Breast epithelium (tissue), 4 donors: ENCODE measurements around the gene ATP10B. TPM values are rescaled to one million over a fixed set of nuclear protein-coding genes. Genes with fewer than 3 reads are reported as not detected.

Experiments
- DNase-seq, 2 donors: peaks; one replicate each; pipeline ENCODE4 v3.0.0-alpha.2; 2019; ENCODE audit warnings: low spot score in 2 of 2
- H3K27ac ChIP-seq, 2 donors: fragments of 200-600 bp; sonication (generic) in 1 of 2; one replicate each; pipeline ENCODE4 v1.5.1; 2016 to 2019; ENCODE audit warnings: mild to moderate bottlenecking in 1 of 2
- H3K27me3 ChIP-seq, 2 donors: fragments of 200-600 bp; sonication (generic) in 1 of 2; one replicate each; pipeline versions ENCODE4 v1.5.1 to v1.6.0; 2017 to 2019; ENCODE audit warnings: control low read depth in 1 of 2, mild to moderate bottlenecking in 1 of 2
- H3K36me3 ChIP-seq: fragments of 200-600 bp; one replicate; pipeline ENCODE4 v1.5.1; 2019
- H3K4me1 ChIP-seq, 2 donors: fragments of 200-600 bp; sonication (generic); one replicate each; pipeline ENCODE4 v1.5.1; 2016 to 2019; ENCODE audit warnings: control low read depth in 1 of 2
- H3K4me3 ChIP-seq, 3 donors: fragments of 200-600 bp; sonication (generic); 1 replicate in 2 of 3; 2 replicates in 1 of 3; pipeline ENCODE4 v1.5.1; 2016 to 2019; ENCODE audit warnings: mild to moderate bottlenecking in 3 of 3, moderate library complexity in 2 of 3
- H3K9me3 ChIP-seq, 2 donors: fragments of 200-600 bp; sonication (generic) in 1 of 2; one replicate each; pipeline ENCODE4 v1.5.1; 2016 to 2019; ENCODE audit warnings: control low read depth in 1 of 2
- POLR2A ChIP-seq: fragments of 450-650 bp; IDR thresholded peaks from one replicate; pipeline ENCODE4 v1.6.1; 2016; ENCODE audit warnings: antibody characterized with exemption, mild to moderate bottlenecking, moderate library complexity
- POLR2AphosphoS5 ChIP-seq, 3 donors: sonication (generic); formaldehyde crosslinking; IDR thresholded peaks; one replicate each; pipeline ENCODE4 v1.6.1; 2017; ENCODE audit warnings: antibody characterized with exemption in 3 of 3
- intact Hi-C: fragments of 100-400 bp; cut with DNase I; formaldehyde crosslinking; loops from one replicate; pipeline ENCODE4 v1.15.1; 2023; ENCODE audit warnings: low total_unique reads
- total RNA-seq, 3 donors: library from RNA; depleted of rRNA; stranded (reverse); fragments of >200 nt; gene quantifications; one replicate each; pipeline ENCODE4 v1.1.0, GENCODE V29; 2016
- TF ChIP-seq, protein P1 (sequence below), 3 donors: fragments of 450-650 bp; IDR thresholded peaks; one replicate each; pipeline ENCODE4 v1.5.1; 2016 to 2017; ENCODE audit warnings: antibody characterized with exemption in 3 of 3, mild to moderate bottlenecking in 3 of 3, moderate library complexity in 3 of 3

ATP10B gene
- total RNA-seq, 3 donors from 2014 or later: under 0.01 to 2.9 TPM; not detected in 1

DNA sequence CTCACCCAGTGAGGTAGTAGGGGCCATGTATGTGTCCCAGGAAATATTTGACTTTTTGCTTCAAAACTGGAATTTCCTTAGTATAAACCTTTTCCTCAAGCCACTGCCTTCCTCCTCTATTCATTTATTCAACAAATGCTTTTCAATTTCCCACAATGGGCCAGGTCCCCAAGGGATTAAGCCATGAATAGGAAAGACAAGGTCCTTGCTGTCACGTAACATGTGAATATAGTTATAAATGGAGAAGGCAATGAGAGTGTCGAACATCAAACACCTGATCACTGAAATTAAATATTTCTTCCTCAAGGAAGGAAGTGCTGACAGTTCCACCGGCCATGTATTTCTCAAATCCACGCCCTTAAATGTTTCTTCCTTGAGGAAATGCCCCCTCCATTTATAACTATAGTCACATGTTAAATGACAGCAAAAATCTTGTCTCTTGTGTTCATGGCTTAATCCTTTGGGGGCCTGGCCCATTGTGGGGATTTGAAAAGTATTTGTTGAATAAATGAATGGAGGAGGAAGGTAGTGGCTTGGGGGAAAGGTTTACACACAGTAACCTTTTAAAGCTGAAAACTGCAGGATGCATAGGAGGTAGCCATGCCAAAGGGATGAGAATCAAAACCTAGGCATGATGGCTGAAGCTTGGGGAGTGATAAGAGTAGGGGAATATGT lies 284.8 kb downstream of the ATP10B start:
- intact Hi-C loops: no loop called here
- H3K4me3 ChIP-seq: no peak overlapping the region
- no peaks in the 10 kb centered on the region for H3K36me3 ChIP-seq
- no peak for DNase-seq
- H3K27ac ChIP-seq: no peak overlapping the region
- no peaks in the 10 kb centered on the region for H3K4me1 ChIP-seq
- no peaks in the 10 kb centered on the region for H3K27me3 ChIP-seq
- no peaks in the 10 kb centered on the region for H3K9me3 ChIP-seq
- TF ChIP-seq, protein P1, sequence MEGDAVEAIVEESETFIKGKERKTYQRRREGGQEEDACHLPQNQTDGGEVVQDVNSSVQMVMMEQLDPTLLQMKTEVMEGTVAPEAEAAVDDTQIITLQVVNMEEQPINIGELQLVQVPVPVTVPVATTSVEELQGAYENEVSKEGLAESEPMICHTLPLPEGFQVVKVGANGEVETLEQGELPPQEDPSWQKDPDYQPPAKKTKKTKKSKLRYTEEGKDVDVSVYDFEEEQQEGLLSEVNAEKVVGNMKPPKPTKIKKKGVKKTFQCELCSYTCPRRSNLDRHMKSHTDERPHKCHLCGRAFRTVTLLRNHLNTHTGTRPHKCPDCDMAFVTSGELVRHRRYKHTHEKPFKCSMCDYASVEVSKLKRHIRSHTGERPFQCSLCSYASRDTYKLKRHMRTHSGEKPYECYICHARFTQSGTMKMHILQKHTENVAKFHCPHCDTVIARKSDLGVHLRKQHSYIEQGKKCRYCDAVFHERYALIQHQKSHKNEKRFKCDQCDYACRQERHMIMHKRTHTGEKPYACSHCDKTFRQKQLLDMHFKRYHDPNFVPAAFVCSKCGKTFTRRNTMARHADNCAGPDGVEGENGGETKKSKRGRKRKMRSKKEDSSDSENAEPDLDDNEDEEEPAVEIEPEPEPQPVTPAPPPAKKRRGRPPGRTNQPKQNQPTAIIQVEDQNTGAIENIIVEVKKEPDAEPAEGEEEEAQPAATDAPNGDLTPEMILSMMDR (IDR thresholded peaks at IDR 0.05): no peak
- TF ChIP-seq POLR2A (no peak), POLR2AphosphoS5 (IDR thresholded peaks at IDR 0.05) (no peak)

DNA sequence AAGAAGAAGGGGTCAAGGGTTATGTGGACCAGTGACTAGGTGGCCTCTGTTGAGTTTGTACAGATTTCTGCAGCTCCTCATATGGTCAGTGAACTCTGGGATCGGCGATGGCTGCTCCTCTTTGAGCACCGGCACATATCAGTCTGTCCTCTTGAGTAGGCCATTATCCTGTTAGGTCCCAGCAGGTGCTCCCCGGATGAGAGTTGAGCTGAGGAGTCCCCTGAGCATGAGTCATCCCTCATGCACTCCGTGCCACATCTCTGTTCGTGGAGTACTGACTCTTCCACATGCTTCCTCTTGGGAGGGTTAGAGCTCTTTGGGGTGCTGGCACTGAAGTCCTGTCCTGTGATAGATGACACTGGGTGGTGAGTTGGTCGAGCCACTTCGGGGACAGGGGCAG lies 286.6 kb downstream of the ATP10B start:
- Histone ChIP-seq H3K27ac (no peak overlapping the region), H3K9me3 (no peaks in the 10 kb centered on the region), H3K36me3 (no peaks in the 10 kb centered on the region), H3K4me1 (no peaks in the 10 kb centered on the region), H3K4me3 (no peak overlapping the region), H3K27me3 (no peaks in the 10 kb centered on the region)
- TF ChIP-seq, protein P1 (IDR thresholded peaks at IDR 0.05): no peak
- no peak for TF ChIP-seq POLR2AphosphoS5 (IDR thresholded peaks at IDR 0.05)
- intact Hi-C loops: no loop called here
- no peak for DNase-seq

DNA sequence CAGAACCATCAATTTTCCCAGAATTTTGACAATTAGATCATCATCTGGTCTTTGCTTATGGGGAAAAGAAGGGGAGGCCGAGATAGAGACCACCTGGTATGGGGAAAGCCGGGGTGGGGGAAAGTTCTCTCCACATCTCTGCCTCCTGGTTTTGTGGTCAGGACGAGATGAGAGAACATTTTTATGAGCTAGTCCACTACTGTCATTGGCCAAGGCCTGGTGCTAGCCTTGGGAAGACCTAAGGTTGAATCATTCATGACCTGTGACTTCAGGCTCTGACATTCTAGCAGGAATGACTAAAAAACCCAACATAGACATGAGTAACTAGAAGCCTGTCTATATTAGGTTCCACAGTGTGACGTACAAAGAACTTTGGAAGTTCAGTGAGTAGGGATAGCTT lies 295.2 kb downstream of the ATP10B start:
- Histone ChIP-seq H3K27me3 (no peaks in the 10 kb centered on the region), H3K27ac (no peak overlapping the region), H3K4me1 (no peaks in the 10 kb centered on the region), H3K36me3 (no peaks in the 10 kb centered on the region), H3K4me3 (no peak overlapping the region), H3K9me3 (no peaks in the 10 kb centered on the region)
- no peak for DNase-seq
- TF ChIP-seq, protein P1 (IDR thresholded peaks at IDR 0.05): no peak
- TF ChIP-seq POLR2AphosphoS5 (IDR thresholded peaks at IDR 0.05): no peak
- TF ChIP-seq POLR2A: no peak
- intact Hi-C loops: no loop called here

GRCh38 chr5:160555971-160556631 lies 295.9 kb downstream of the ATP10B start:
- Histone ChIP-seq H3K4me3 (no peak overlapping the region), H3K27ac (no peak overlapping the region), H3K9me3 (no peaks in the 10 kb centered on the region), H3K36me3 (no peaks in the 10 kb centered on the region), H3K4me1 (no peaks in the 10 kb centered on the region), H3K27me3 (no peaks in the 10 kb centered on the region)
- intact Hi-C loops: no loop called here
- TF ChIP-seq POLR2AphosphoS5 (IDR thresholded peaks at IDR 0.05): no peak
- TF ChIP-seq POLR2A: no peak
- TF ChIP-seq, protein P1 (IDR thresholded peaks at IDR 0.05): no peak
- no peak for DNase-seq

DNA sequence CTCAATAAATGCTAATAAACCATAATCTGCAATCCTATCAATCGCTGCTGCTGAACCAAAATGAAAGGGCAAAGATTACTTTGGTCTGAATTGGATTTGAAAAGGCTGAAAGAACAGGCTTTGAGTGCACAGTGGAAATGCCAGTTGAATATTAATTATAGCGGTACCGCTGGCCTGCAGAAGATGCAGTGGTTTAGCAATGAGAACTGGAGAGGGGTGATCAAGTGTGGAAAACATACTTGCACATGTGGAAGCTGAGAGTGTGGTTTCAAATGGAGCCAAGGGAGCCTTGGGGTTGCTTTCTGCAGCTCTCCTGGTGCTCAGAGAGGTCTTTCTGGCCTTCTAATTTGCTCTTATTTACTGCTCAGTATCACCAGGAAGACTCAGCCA lies 296.4 kb downstream of the ATP10B start:
- Histone ChIP-seq H3K27me3 (no peaks in the 10 kb centered on the region), H3K9me3 (no peaks in the 10 kb centered on the region), H3K27ac (no peak overlapping the region), H3K4me1 (no peaks in the 10 kb centered on the region), H3K4me3 (no peak overlapping the region), H3K36me3 (no peaks in the 10 kb centered on the region)
- intact Hi-C loops: no loop called here
- no peak for DNase-seq
- no peak for TF ChIP-seq POLR2A
- TF ChIP-seq, protein P1 (IDR thresholded peaks at IDR 0.05): no peak
- no peak for TF ChIP-seq POLR2AphosphoS5 (IDR thresholded peaks at IDR 0.05)
